ENCODE data around the gene NDUFA5.
A peak's percentile ranks its signal among the peaks of the same experiment; 100 is the strongest.

The NDUFA5 gene

DNA sequence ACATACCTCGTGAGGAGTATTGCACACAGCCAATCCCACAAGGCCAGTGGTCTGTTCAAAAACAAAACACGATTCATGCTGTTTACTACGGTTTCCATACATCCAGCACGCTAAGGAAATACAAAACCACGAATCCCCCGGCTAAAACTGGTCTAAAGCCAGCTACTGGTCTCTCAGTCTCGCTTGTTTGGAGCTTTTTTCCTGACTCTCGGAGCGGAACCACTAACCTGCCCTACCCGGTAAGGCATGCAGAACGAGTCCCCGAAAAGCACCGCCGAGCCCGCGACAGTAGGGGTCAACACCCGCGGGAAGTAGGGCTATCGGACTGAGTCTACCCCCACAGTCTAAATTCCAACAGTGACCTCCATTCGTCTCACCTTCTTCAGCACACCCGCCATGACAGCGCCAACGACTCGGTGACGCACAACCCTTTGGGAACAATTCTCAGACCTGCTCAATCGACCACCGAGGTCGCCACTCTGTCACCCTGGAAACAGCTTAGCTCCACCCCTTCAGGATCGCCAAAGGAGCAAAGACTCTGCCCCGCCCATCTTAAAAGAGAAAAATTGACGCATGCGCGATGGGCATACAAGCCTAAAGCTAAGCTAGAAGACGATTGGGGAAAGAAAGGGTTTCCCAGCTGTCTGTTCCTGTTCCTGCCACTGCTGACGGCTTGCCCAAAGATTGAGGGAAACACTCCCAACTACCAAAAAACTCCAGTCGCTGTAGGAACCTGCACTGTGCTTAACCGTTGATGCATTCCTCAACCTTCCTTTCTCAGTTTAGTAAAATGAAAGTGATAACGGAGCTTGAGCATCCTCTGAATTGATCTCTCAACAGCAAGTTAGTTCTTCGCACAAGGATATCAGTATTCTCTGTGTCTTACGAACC, at the start of gene NDUFA5:
Gene NDUFA5, minus strand, starts transcription at position 421 of the 891 bp plus-strand sequence. Its CDS starts 23 bp downstream, at position 398.
- peak; percentile 95 for DNase-seq (ENCODE audit: low spot score)

GRCh38 chr7:123604739-123605138, 47.1 kb upstream of the NDUFA5 start:
- no peak for DNase-seq (ENCODE audit: low spot score)

GRCh38 chr7:123602648-123603047, 45.0 kb upstream of the NDUFA5 start:
- DNase-seq (ENCODE audit: low spot score): no peak

DNA sequence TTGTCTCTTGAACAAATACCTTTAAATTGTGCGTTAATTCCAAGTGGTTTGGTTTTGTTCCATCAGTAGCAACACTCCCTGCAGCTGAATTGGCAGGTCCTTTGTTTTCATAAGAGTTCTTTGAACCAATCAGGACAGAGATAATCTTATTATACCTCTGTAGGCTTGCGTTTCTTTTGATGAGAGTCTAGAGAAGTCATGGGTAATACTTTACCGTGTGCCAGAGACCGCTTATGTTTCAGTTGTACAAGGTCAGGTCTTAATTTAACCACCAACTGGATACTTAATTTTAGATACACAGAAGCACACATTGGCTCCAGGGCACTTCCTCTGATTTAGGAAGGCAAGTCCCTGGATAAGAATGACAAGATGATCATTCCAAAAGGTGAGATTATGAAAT, 43.9 kb upstream of the NDUFA5 start, which contains the start of gene ASB15:
Gene ASB15, plus strand, starts transcription at position 292 of the 400 bp plus-strand sequence. CDS start 12,682 bp downstream, outside the sequence.
- no peak for DNase-seq (ENCODE audit: low spot score)

DNA sequence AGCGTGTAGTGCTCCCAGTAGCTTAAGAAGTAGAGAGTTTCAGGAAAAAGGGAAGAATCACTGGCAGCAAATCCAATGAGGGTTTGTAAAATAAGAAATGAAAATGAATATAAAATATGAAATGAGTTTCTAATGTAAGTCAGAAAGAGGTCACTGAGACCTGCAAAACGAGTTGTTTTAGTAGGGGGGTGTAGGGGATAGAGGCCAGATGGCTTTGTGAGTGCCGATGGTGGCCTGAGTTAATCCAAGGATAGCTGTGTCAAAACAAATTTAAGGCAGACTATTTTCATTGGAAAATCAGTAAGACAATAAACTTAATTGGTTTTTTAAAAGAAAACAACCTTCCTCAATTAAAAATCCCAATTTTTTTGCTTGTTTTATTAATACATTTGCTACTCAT, 43.3 kb upstream of the NDUFA5 start:
- no peak for DNase-seq (ENCODE audit: low spot score)

- no peak for DNase-seq (ENCODE audit: low spot score)
These were observed 42.1 kb upstream of the NDUFA5 start for GRCh38 chr7:123599766-123600165.

- DNase-seq (ENCODE audit: low spot score): no peak
These were observed 41.0 kb upstream of the NDUFA5 start for GRCh38 chr7:123598657-123599056.

DNA sequence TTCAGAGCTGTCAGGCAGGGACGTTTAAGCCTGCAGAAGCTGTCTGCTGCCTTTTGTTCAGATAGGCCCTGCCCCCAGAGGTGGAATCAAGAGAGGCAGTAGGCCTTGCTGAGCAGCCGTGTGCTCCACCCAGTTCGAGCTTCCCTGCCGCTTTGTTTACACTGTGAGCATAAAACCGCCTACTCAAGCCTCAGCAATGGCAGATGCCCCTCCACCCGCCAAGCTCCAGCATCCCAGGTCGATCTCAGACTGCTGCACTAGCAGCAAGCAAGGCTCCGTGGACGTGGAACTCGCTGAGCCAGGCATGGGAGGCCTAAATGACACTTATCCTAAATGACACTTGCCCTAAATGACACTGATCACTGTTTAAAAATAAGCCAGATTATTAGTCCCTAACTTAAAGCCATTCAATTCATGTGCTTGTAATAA, 37.2 kb upstream of the NDUFA5 start:
- peak; percentile 81 for DNase-seq (ENCODE audit: low spot score)

DNA sequence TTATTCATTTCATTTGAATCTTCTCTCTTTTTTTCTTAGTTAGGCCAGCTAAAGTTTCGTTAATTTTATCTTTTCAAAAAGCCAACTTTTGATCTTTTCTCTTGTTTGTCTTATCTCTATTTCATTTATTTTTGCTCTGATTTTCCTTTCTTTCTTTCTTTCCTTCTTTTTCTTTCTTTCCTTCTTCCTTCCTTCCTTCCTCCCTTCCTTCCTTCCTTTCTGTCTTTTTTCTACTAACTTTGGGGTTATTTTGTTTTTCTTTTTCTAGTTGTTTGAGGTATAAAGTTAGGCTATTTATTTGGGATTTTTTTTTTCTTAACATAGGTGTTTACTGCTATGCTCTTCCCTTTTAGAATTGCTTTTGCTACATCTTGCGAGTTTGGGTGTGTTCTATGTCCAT, 30.8 kb upstream of the NDUFA5 start:
- DNase-seq (ENCODE audit: low spot score): no peak

GRCh38 chr7:123583821-123584220, 26.2 kb upstream of the NDUFA5 start:
- no peak for DNase-seq (ENCODE audit: low spot score)

DNA sequence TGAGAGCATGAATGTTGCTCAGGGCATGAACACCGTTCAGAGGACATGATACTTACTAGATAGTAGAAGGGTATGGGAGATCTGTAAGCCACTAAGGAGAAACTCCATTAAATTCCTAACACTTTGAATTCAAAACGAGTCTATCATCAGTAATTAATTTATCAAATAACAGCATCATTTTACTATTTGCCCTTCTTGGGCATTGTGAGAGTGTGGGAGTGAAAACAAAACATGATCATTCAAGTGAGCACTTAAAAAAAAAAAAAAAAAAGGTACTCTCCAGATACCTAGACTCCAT, 23.5 kb upstream of the NDUFA5 start:
- no peak for DNase-seq (ENCODE audit: low spot score)

DNA sequence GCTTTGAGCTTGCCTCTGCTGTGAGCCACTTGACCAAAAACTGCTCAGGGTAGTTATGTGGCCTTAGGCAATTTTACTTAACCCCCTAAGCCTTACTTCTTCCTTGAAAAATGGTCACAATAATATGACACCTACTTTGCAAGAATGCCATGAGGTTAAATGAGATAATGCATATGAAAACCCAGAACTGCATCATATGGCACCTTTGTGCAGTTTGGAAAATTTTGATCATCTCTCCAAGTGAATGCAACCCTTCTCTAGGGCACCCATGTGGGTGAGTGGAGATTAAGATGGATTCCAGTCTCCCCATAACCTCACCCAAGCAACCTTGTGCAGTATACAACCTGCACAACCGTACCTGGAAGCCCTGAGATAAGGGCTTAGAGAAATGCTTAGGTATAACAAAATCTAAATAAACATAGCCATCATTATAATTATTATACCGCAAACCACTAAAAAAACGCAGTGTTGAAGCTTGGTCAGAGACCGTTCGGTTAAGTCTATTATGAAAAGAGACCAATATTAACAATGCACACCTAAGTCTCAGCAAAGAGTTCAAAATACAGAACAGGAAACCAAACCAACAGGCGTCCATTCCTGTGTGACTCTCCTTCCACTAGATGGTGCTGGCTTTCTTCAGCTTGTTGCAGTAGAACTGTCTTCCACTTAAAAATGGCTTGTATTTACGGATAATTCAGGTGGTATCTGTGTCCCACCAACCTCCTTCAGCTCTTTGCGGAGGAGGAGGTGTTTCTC, 23.0 kb upstream of the NDUFA5 start:
- peak; percentile 52 for DNase-seq (ENCODE audit: low spot score)

DNA sequence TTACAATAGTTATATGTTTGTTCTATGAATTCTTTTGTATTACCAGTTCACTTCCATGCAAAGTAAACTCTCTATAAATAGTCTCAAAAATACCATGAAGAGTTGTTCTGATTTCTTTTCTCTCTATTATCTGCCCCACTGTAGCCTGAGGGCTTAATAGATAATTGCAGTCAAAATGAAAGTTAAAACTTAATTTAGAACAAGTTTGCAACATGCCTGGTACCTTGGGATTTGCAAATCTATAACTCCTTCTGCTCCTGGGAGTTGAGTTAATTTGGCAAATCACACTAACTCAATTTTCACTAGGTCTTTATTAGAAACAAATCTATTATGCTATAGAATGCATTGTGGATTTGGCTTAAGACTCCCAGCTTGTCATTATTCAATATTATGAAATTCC, 21.8 kb upstream of the NDUFA5 start:
- DNase-seq (ENCODE audit: low spot score): no peak

DNA sequence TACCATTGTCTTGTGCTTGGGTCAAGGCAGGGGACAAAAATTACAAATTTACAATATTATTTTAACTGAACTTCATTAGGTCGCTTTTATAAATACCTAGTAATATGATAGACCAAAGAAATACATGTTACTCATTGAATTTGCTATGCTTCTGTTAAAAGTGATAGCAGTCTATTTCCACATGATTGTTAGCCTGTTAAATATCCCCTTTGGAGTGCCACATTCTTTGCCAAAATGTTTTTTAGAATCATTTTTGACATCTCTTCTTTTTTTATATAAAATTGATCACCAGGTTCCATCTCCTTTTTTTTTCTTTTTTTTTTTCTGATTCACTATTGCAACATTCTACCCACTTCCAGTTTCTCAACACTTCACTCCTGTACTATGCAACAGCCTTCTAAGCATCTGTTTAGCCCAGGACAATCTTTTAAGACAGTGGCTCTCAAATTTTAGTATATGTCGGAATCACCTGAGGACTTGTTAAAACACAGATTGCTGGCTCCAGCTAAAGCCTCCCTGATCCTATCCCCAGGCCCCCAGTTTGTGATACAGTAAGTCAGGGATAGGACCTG, 16.4 kb upstream of the NDUFA5 start:
- DNase-seq (ENCODE audit: low spot score): no peak

- no peak for DNase-seq (ENCODE audit: low spot score)
These were observed 15.7 kb upstream of the NDUFA5 start for GRCh38 chr7:123573341-123573740.

- no peak for DNase-seq (ENCODE audit: low spot score)
These were observed 14.1 kb upstream of the NDUFA5 start for GRCh38 chr7:123571684-123572083.

GRCh38 chr7:123571187-123571586, 13.6 kb upstream of the NDUFA5 start:
- DNase-seq (ENCODE audit: low spot score): no peak

- no peak for DNase-seq (ENCODE audit: low spot score)
These were observed 13.0 kb upstream of the NDUFA5 start for GRCh38 chr7:123570390-123571182.

DNA sequence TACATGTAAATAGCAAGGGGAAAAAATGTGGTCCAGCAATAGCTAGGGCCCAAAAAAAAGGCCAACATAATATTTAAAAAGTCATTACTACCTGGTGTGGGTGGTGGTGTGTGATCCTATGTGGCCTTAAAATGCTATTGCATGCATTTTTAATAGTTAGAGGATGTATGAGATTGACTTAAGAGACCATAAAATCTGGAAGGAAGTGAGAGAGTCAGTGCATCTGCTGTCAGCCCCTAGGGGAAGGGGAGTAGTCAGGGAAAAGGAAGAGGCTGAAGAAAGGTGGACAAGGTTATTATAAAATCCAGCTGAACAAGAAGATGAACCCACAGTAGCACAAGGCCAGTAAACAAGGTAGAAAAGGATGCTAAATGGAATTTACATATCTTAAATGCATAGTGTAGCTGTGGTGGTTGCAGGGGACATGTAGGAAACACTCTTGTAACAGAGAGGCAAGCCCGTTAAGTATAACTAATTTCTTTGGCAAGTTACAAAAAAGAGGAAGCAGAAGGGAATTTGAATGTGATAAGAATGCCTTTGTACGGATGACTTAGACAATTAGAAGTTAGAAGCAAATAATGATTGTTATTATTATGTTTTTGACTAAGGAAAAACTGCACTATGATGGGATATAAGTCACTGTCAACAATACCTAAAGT, 11.9 kb upstream of the NDUFA5 start:
- DNase-seq (ENCODE audit: low spot score): no peak

DNA sequence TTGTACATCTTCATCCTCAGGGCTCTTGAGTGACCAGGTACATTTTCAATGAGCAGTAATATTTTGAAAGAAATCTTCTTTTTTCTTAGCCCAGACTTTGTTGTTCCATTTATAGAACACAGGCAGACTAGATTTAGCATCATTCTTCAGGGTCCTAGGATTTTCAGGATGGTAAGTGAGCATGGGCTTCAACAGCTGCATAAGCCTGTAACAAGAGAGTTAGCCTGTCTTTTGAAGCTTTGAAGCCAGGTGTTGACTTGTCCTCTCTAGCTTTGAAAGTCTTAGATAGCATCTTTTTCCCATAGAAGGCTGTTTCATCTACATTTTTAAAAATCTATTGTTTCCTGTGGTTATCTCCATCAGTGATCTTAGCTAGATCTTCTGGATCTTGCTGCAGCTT, 4.5 kb upstream of the NDUFA5 start:
- no peak for DNase-seq (ENCODE audit: low spot score)

- no peak for DNase-seq (ENCODE audit: low spot score)
These were observed 764 bp upstream of the NDUFA5 start for GRCh38 chr7:123558289-123558874.

Data from ecto neural progenitor cell (in vitro differentiated cells).